ENCODE data around the gene LRRK1. TPM values are rescaled to one million over a fixed set of nuclear protein-coding genes. Genes with fewer than 3 reads are reported as not detected.

LRRK1 gene
- total RNA-seq, 1 donor from 2014 or later: 3.0 TPM

DNA sequence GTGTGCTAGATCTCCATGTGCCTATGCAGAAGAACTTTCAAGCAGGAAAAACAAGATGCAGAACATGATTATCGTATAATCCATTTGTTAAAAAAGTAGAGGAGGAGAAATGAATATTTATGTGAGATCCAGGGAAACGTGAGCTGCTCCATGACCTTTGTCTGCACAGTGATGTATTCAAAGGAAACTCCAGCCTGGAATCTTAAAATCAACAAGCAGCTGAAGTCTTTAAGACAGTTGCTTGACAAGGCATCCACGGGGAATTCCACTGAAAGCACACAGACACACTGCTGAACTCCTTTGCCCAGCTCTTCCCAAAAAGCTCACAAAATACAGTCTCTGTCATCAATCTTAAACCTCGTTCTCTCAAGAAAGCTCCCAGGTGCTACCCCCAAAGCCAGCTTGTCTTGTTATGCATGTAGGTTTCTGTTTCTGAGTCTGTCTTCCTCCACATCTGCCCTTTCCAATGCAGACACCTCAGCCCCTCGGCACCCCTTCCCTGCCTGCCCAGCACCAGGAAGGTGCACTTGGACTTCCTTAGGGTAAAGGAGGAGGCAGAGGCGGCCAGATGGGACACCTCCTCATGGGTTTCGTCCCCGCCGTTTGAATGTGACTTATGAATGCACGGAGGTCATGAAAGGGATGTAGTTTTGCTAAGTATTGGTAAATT lies 28.7 kb downstream of the LRRK1 start:
- DNase-seq: no peak
- Histone ChIP-seq H3K4me3 (no peak overlapping the region), H3K9me3 (replicated peaks) (no peaks in the 10 kb centered on the region), H3K4me1 (peaks cover 20% of the 10 kb centered on the region), H3K36me3 (no peaks in the 10 kb centered on the region), H3K27me3 (ENCODE audit: low read depth) (peaks cover 6% of the 10 kb centered on the region), H3K27ac (replicated peaks) (no peak overlapping the region)
- TF ChIP-seq CTCF (IDR thresholded peaks at IDR 0.05; ENCODE audit: borderline replicate concordance): no peak
- intact Hi-C loops (cut with micrococcal nuclease): no loop called here

- Histone ChIP-seq H3K4me1 (peaks cover 16% of the 10 kb centered on the region), H3K9me3 (replicated peaks) (no peaks in the 10 kb centered on the region), H3K4me3 (no peak overlapping the region), H3K27ac (replicated peaks) (no peak overlapping the region), H3K27me3 (ENCODE audit: low read depth) (peaks cover 6% of the 10 kb centered on the region), H3K36me3 (no peaks in the 10 kb centered on the region)
- intact Hi-C loops (cut with micrococcal nuclease): no loop called here
- no peak for TF ChIP-seq CTCF (IDR thresholded peaks at IDR 0.05; ENCODE audit: borderline replicate concordance)
- DNase-seq: no peak
These were observed 29.2 kb downstream of the LRRK1 start for GRCh38 chr15:100948430-100948762.

- H3K27me3 ChIP-seq (ENCODE audit: low read depth): peaks cover 6% of the 10 kb centered on the region
- intact Hi-C loops (cut with micrococcal nuclease): no loop called here
- no peak overlapping the region for H3K27ac ChIP-seq (replicated peaks)
- H3K4me1 ChIP-seq: peaks cover 7% of the 10 kb centered on the region
- DNase-seq: no peak
- no peak for TF ChIP-seq CTCF (IDR thresholded peaks at IDR 0.05; ENCODE audit: borderline replicate concordance)
- no peak overlapping the region for H3K4me3 ChIP-seq
- no peaks in the 10 kb centered on the region for H3K9me3 ChIP-seq (replicated peaks)
- H3K36me3 ChIP-seq: no peaks in the 10 kb centered on the region
These were observed 30.5 kb downstream of the LRRK1 start for GRCh38 chr15:100949691-100950090.

- no peak for DNase-seq
- Histone ChIP-seq H3K4me1 (peaks cover 7% of the 10 kb centered on the region), H3K4me3 (no peak overlapping the region), H3K9me3 (replicated peaks) (no peaks in the 10 kb centered on the region), H3K27ac (replicated peaks) (no peak overlapping the region), H3K36me3 (no peaks in the 10 kb centered on the region), H3K27me3 (ENCODE audit: low read depth) (peaks cover 6% of the 10 kb centered on the region)
- intact Hi-C loops (cut with micrococcal nuclease): no loop called here
- no peak for TF ChIP-seq CTCF (IDR thresholded peaks at IDR 0.05; ENCODE audit: borderline replicate concordance)
These were observed 32.8 kb downstream of the LRRK1 start for GRCh38 chr15:100951965-100952364.

GRCh38 chr15:100952566-100952965 lies 33.4 kb downstream of the LRRK1 start:
- no peak for TF ChIP-seq CTCF (IDR thresholded peaks at IDR 0.05; ENCODE audit: borderline replicate concordance)
- peaks cover 7% of the 10 kb centered on the region for H3K4me1 ChIP-seq

More at GRCh38 chr15:100952566-100952965, 33.4 kb downstream of the LRRK1 start:
- Histone ChIP-seq H3K27ac (replicated peaks) (no peak overlapping the region), H3K27me3 (ENCODE audit: low read depth) (peaks cover 6% of the 10 kb centered on the region), H3K4me3 (no peak overlapping the region), H3K36me3 (no peaks in the 10 kb centered on the region), H3K9me3 (replicated peaks) (no peaks in the 10 kb centered on the region)
- no peak for DNase-seq
- intact Hi-C loops (cut with micrococcal nuclease): no loop called here
